LNCAP (cell line): Measurements from ENCODE around the gene FSTL3.

Source experiments
- TF ChIP-seq, protein P1 (sequence below): fragments of 450-650 bp; IDR thresholded peaks from 2 replicates; pipeline ENCODE4 v1.5.1; 2017; ENCODE audit warnings: mild to moderate bottlenecking

Gene FSTL3

GRCh38 chr19:656751-657559, 19.2 kb upstream of the FSTL3 start:
- TF ChIP-seq, protein P1, sequence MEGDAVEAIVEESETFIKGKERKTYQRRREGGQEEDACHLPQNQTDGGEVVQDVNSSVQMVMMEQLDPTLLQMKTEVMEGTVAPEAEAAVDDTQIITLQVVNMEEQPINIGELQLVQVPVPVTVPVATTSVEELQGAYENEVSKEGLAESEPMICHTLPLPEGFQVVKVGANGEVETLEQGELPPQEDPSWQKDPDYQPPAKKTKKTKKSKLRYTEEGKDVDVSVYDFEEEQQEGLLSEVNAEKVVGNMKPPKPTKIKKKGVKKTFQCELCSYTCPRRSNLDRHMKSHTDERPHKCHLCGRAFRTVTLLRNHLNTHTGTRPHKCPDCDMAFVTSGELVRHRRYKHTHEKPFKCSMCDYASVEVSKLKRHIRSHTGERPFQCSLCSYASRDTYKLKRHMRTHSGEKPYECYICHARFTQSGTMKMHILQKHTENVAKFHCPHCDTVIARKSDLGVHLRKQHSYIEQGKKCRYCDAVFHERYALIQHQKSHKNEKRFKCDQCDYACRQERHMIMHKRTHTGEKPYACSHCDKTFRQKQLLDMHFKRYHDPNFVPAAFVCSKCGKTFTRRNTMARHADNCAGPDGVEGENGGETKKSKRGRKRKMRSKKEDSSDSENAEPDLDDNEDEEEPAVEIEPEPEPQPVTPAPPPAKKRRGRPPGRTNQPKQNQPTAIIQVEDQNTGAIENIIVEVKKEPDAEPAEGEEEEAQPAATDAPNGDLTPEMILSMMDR: no peak

GRCh38 chr19:657611-658010, 18.6 kb upstream of the FSTL3 start:
- TF ChIP-seq, protein P1: no peak

DNA sequence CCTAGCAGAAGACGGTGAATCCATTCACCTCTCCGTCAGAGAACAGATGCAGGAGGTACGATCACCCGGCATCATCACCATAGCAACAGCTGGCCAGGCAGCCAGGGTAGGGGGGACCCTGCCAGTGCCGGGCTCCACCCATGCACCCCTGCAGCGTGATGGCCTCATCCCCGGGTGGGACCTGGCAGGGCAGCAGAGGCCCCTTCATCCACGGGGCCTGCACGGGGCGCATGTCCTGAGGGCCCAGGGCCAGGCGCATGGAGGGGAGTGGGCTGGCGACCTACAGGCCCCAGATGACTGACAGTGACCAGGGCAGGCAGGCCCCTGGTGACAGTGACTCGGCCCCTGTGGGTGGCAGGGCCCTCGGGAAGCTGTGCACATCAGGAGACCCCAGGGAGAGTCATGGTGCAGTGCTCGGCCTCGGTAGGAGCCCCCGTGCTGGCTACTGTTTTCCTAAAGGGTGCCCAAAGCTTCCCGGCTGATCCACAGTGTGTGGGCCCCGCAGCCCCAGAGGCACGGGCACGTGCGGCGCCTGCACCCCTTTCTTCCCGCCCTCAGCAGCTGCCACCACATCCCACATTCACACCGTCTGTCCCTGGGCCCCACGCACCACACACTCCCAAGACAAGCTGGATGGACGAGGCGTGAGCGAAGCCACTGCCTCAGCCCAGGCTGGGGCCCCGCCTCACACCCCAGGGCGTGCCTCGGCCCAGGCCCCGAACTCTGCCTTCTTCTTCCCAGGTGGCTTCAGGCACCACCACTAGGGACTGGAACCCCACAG, 17.9 kb upstream of the FSTL3 start:
- TF ChIP-seq, protein P1: no peak

GRCh38 chr19:658916-659839, 17.0 kb upstream of the FSTL3 start:
- TF ChIP-seq, protein P1: no peak

GRCh38 chr19:660793-661426, 15.3 kb upstream of the FSTL3 start:
- TF ChIP-seq, protein P1: no peak

DNA sequence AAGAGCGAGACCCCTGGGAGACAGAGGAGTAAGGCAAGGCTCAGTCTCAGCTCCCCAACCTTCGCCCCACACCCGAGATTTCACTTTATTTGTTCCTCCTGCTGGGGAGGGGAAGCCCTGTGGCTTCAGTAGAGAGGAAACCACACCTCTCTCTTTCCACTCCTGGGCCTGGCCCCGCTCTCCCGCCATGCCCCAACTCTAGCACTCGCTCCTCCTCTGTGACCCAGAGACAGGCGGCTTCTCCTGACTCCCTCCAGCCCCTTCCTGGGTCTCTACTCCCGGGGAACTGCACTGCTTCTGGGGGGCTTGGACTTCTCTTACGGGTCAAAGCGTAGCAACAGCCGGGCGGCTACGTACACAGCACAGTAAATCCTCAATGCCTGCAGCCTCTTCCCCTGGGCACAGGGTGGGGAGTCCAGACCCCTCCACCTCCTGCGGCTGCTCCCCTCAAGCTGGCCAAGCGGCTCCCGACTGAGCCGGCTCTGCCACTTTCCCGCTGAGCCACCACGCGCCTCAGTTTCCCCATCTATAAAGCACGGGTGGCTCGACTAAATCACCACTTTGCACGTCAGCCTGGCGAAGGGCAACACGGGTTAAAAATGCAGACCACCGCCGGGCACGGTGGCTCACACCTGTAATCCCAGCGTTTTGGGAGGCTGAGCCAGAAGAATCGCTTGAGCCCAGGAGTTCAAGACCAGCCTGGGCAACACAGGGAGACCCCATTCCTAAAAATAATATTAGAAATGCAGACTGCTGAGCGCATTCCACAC, 14.6 kb upstream of the FSTL3 start:
- TF ChIP-seq, protein P1: no peak
